OCI-LY3 (cell line): Measurements from ENCODE around the gene SPAAR.

Experiments used
- EZH2phosphoT487 ChIP-seq: fragments of 200-600 bp; shearing (Covaris generic); IDR thresholded peaks from 2 replicates; pipeline ENCODE4 v1.6.1; 2018; ENCODE audit warnings: antibody characterized with exemption, mixed run types, low read depth
- TF ChIP-seq, protein P1 (sequence below): fragments of 200-600, 300-600 bp; sonication (generic); IDR thresholded peaks from 2 replicates; pipeline ENCODE4 v1.5.1; 2014; ENCODE audit warnings: antibody characterized with exemption, low read length, low read depth

GRCh38 chr9:35956651-35957050 is 47.4 kb downstream of the SPAAR start:
- TF ChIP-seq, protein P1, sequence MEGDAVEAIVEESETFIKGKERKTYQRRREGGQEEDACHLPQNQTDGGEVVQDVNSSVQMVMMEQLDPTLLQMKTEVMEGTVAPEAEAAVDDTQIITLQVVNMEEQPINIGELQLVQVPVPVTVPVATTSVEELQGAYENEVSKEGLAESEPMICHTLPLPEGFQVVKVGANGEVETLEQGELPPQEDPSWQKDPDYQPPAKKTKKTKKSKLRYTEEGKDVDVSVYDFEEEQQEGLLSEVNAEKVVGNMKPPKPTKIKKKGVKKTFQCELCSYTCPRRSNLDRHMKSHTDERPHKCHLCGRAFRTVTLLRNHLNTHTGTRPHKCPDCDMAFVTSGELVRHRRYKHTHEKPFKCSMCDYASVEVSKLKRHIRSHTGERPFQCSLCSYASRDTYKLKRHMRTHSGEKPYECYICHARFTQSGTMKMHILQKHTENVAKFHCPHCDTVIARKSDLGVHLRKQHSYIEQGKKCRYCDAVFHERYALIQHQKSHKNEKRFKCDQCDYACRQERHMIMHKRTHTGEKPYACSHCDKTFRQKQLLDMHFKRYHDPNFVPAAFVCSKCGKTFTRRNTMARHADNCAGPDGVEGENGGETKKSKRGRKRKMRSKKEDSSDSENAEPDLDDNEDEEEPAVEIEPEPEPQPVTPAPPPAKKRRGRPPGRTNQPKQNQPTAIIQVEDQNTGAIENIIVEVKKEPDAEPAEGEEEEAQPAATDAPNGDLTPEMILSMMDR = no peak
- no peak for TF ChIP-seq EZH2phosphoT487
